ENCODE measurements around the gene NTSR2. TPM values are rescaled to one million over a fixed set of nuclear protein-coding genes. Genes with fewer than 3 reads are reported as not detected.

The NTSR2 gene
- total RNA-seq, 1 experiment from 2014 or later: not detected

DNA sequence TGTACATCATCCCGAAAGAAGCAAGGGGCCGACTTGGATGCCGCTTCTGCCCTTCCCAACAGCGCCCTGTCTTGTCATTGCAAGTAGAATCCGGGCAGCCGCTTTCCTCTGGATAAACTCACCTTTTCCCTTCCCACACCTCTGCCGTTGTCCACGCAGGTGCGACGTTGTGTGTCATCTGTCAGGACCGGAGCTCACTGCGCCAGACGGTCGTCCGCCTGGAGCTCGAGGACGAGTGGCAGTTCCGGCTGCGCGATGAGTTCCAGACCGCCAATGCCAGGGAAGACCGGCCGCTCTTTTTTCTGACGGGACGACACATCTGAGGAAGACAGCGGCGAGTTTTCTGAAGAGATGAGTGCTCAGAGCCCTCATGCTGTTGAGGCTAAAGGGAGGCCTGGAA, 29.9 kb downstream of the NTSR2 start:
- TF ChIP-seq EZH2phosphoT487 (IDR thresholded peaks at IDR 0.05; ENCODE audit: borderline replicate concordance, low read length) (no peak), CTCF (conservative IDR thresholded peaks at IDR 0.05; ENCODE audit: low read depth, low read length) (no peak), EZH2 (IDR thresholded peaks at IDR 0.05; ENCODE audit: low read length, unreplicated experiment) (no peak)
- Histone ChIP-seq H3K9me2 (replicated peaks; ENCODE audit: low read length) (no peaks in the 10 kb centered on the region), H3K27me3 (ENCODE audit: low read length) (peaks cover 21% of the 10 kb centered on the region), H3K9ac (ENCODE audit: low read length) (no peak overlapping the region), H2AFZ (ENCODE audit: low read length) (no peak overlapping the region), H3K4me2 (ENCODE audit: low read length) (no peak overlapping the region), H3K4me3 (ENCODE audit: low read length) (no peak overlapping the region), H3K9me3 (ENCODE audit: low read length) (no peaks in the 10 kb centered on the region), H4K20me1 (ENCODE audit: low read length) (no peaks in the 10 kb centered on the region), H3K27ac (ENCODE audit: low read length) (no peak overlapping the region), H3K36me3 (ENCODE audit: low read depth, low read length) (no peaks in the 10 kb centered on the region), H3F3A (ENCODE audit: low read length, unreplicated experiment) (no peaks in the 10 kb centered on the region), H3K79me2 (ENCODE audit: low read length) (no peaks in the 10 kb centered on the region), H3K4me1 (ENCODE audit: insufficient read depth, low read length) (no peaks in the 10 kb centered on the region)
- ChIA-PET CTCF (no interaction called here), POLR2A (ENCODE audit: unreplicated experiment) (no interaction called here)
- ATAC-seq (no peak), DNase-seq (no peak)
- BruUV-seq (replicated peaks): no TSS peak
- intact Hi-C loops (cut with micrococcal nuclease): no loop called here

GRCh38 chr2:11639503-11639902, 30.5 kb downstream of the NTSR2 start:
- no peaks in the 10 kb centered on the region for H4K20me1 ChIP-seq (ENCODE audit: low read length)
- POLR2A ChIA-PET (ENCODE audit: unreplicated experiment): no interaction called here
- no peak for ATAC-seq
- no peaks in the 10 kb centered on the region for H3F3A ChIP-seq (ENCODE audit: low read length, unreplicated experiment)
- intact Hi-C loops (cut with micrococcal nuclease): no loop called here
- no peak for DNase-seq
- no peaks in the 10 kb centered on the region for H3K79me2 ChIP-seq (ENCODE audit: low read length)
- no TSS peak for BruUV-seq (replicated peaks)
- H3K36me3 ChIP-seq (ENCODE audit: low read depth, low read length): no peaks in the 10 kb centered on the region
- no peak overlapping the region for H3K4me2 ChIP-seq (ENCODE audit: low read length)
- H3K9ac ChIP-seq (ENCODE audit: low read length): no peak overlapping the region
- CTCF ChIA-PET: no interaction called here
- H3K27me3 ChIP-seq (ENCODE audit: low read length): peaks cover 21% of the 10 kb centered on the region
- H3K9me2 ChIP-seq (replicated peaks; ENCODE audit: low read length): no peaks in the 10 kb centered on the region
- no peak overlapping the region for H3K4me3 ChIP-seq (ENCODE audit: low read length)
- H3K27ac ChIP-seq (ENCODE audit: low read length): no peak overlapping the region
- no peaks in the 10 kb centered on the region for H3K4me1 ChIP-seq (ENCODE audit: insufficient read depth, low read length)
- H2AFZ ChIP-seq (ENCODE audit: low read length): no peak overlapping the region
- TF ChIP-seq CTCF (conservative IDR thresholded peaks at IDR 0.05; ENCODE audit: low read depth, low read length): no peak
- no peak for TF ChIP-seq EZH2phosphoT487 (IDR thresholded peaks at IDR 0.05; ENCODE audit: borderline replicate concordance, low read length)
- TF ChIP-seq EZH2 (IDR thresholded peaks at IDR 0.05; ENCODE audit: low read length, unreplicated experiment): no peak
- H3K9me3 ChIP-seq (ENCODE audit: low read length): no peaks in the 10 kb centered on the region

DNA sequence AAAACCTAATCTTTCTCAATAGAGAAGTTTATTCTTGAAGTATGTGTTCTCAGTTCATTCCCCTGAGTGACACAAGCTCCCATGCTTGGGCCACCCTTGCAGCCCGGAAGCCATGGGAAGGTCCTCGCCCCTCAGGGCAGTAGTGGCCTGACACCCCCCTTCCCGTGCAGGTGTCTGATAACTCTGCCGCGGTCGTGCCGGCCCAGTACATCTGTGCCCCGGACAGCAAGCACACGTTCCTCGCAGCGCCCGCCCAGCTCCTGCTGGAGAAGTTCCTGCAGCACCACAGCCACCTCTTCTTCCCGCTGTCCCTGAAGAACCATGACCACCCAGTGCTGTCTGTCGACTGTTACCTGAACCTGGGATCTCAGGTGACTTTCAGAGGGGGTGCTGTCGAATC, 32.4 kb downstream of the NTSR2 start:
- Histone ChIP-seq H3K27me3 (ENCODE audit: low read length) (peaks cover 14% of the 10 kb centered on the region), H3F3A (ENCODE audit: low read length, unreplicated experiment) (no peaks in the 10 kb centered on the region), H4K20me1 (ENCODE audit: low read length) (no peaks in the 10 kb centered on the region), H3K4me2 (ENCODE audit: low read length) (no peak overlapping the region), H3K9ac (ENCODE audit: low read length) (no peak overlapping the region), H3K9me3 (ENCODE audit: low read length) (no peaks in the 10 kb centered on the region), H3K4me1 (ENCODE audit: insufficient read depth, low read length) (no peaks in the 10 kb centered on the region), H2AFZ (ENCODE audit: low read length) (no peak overlapping the region), H3K27ac (ENCODE audit: low read length) (no peak overlapping the region), H3K79me2 (ENCODE audit: low read length) (no peaks in the 10 kb centered on the region), H3K36me3 (ENCODE audit: low read depth, low read length) (no peaks in the 10 kb centered on the region), H3K9me2 (replicated peaks; ENCODE audit: low read length) (no peaks in the 10 kb centered on the region), H3K4me3 (ENCODE audit: low read length) (no peak overlapping the region)
- ChIA-PET POLR2A (ENCODE audit: unreplicated experiment) (interaction anchor here (0.7 kb wide), 1 partner anchor 46 kb away, joined by 4 read pairs; no protein-coding TSS in a partner anchor), CTCF (no interaction called here)
- intact Hi-C loops (cut with micrococcal nuclease): no loop called here
- TF ChIP-seq EZH2phosphoT487 (IDR thresholded peaks at IDR 0.05; ENCODE audit: borderline replicate concordance, low read length) (no peak), EZH2 (IDR thresholded peaks at IDR 0.05; ENCODE audit: low read length, unreplicated experiment) (no peak), CTCF (conservative IDR thresholded peaks at IDR 0.05; ENCODE audit: low read depth, low read length) (no peak)
- no TSS peak for BruUV-seq (replicated peaks)
- ATAC-seq: no peak
- no peak for DNase-seq

Data from PC-3 (cell line).